Stimulated activated CD4-positive, alpha-beta T cell treated with anti-CD3 and anti-CD28 coated beads, Interleukin-12 subunit alpha, Interleukin-12 subunit beta, amount 100 ng/mL, for 24 hours (primary cell): ENCODE measurements around the gene SCGB3A2.

ENCODE experiments used
- DNase-seq, 2 experiments: peaks; one replicate each; pipeline ENCODE4 v3.0.0-alpha.2; 2020; ENCODE audit warnings: low read depth in 2 of 2

Gene SCGB3A2

GRCh38 chr5:147904110-147904509 is 25.6 kb downstream of the SCGB3A2 start:
- no peak for DNase-seq

DNA sequence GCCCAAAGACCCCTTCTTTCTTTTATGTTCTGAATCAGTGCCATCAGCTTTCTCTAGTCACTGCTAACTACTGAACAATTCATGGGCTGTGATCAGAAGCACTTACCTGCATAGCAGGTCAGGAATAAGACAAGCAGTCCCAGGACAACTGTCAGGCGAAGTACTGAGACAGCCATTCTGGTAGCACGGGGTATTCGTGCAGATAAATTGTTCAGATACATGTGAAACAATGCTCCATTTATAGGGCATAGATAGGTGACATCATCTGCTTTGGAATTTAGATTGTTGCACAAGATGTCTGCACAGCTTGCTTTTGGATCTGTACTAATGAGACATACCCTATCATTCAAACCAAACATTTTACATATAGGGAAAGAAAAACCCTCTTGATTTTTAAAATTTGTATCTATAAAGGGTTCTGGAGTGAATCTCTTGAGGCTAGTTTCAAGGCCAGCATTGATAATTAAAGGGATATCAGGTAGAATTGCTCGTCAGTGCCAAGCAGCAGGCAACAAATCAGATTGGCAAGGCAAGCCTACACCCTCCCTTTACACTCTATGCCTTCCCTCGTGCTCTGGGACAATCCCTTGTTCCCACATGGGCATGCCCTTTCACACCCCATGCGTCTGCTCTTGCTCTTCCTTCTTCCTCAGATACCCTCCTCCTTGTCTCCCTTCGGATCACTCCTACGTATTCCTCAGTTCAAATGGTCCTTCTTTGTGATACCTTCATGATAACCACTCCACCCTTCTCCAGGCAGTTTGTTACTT is 28.0 kb downstream of the SCGB3A2 start, which contains the start of gene C5orf46:
Gene C5orf46, minus strand, starts transcription at position 213 of the 770 bp plus-strand sequence. Its CDS starts 37 bp downstream, at position 176.
- no peak for DNase-seq

DNA sequence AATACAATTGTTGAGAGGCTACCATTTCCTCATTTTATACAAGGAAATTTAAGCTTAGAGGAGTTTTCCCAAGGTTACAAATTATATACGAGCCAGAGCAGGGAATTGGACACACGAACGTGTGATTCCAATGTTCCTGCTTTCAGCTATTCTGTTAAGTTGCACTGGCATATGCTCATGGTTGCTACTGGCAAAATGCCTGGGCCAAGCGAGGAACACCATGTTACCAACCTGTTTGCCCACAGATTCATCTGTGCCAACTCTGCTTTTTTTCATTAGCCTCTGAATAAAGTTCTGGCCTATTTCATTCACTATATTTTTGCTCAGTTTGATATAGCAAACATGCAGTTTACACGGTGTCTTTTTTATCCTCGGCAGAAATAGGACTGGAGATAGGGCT is 32.9 kb downstream of the SCGB3A2 start:
- DNase-seq: no peak

GRCh38 chr5:147912011-147912410 is 33.5 kb downstream of the SCGB3A2 start:
- no peak for DNase-seq

DNA sequence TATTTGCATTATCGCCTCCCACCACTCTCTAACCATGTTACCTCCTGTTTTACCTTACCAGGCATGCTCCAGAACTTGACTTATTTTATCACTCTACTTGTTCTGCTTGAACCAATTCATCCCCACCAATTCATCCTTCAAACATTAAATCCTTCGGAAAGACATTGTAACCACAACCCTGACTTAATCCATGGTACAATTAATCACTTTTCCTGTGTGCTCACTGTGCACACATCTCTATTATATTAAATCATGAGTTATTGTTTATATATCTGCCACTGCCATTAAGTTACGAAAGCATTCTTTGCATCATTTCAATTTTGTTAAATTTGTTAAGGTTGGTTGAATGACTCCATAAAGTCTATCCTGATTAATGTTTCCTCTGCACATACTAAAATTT is 35.3 kb downstream of the SCGB3A2 start:
- DNase-seq: no peak

DNA sequence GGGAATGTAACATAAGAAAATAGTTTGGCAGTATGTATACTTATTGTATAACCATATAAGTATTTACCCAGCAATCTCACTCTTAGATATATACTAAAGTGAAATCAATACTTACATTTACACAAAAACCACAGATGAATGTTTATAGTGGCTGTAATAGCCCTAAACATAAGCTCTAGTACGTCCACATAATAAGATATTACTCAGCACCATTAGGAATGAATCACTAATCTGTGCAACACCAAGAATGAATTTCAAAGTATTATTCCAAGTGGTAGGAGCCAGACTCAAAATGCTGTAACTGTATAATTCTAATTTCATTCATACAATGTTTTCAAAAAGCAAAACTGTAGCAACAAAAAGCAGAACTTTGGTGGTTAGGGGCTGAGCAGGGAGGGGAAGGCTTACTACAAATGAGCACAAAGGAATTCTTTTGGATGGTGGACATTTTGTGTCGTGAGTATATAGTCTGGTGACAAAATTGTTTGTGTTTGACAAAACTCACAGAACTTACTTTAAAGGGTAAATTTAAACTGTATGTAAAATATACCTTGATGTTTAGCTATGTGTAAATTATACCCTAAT is 39.7 kb downstream of the SCGB3A2 start:
- DNase-seq: no peak

- DNase-seq: no peak
Observed at GRCh38 chr5:147918899-147919298, 40.4 kb downstream of the SCGB3A2 start.

GRCh38 chr5:147920420-147921030 is 42.0 kb downstream of the SCGB3A2 start:
- no peak for DNase-seq

DNA sequence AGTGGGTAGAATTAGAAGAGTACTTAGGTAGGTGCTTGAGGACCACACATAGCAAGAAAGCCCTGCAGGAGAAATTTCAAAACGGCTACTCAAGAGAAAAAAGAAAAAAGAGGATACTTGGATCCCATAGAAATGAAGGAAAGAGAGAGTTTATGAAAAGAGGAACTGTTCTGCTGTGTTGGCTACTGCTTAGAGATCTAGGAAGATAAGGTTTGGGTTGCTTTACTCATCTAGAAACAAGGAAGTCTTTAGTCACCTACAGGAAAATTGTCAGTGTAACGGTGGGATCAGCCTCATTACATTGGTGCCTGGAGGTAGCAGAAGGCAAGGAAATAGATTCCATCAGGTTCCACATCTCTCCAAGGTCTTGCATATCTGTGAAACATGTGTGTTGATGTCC is 42.6 kb downstream of the SCGB3A2 start:
- no peak for DNase-seq

GRCh38 chr5:147925020-147925419 is 46.5 kb downstream of the SCGB3A2 start:
- no peak for DNase-seq

DNA sequence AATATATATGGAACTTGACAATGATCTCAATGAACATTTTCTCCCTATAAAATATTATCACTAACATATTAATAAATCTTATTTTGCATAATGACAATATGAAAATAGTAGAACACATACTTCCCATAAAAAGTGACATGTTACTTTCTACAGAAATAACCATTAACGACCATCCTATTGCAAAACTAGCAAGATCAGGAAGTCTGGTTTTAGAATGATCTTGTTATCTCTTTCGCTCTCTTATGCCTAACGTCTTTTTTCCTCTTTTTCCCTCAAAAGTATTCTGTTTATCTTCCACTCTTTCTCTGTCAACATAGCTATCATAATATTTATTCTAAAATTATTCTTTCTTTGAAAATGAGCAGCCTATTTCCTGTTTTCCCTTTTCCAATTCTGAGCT is 49.4 kb downstream of the SCGB3A2 start:
- DNase-seq: no peak

DNA sequence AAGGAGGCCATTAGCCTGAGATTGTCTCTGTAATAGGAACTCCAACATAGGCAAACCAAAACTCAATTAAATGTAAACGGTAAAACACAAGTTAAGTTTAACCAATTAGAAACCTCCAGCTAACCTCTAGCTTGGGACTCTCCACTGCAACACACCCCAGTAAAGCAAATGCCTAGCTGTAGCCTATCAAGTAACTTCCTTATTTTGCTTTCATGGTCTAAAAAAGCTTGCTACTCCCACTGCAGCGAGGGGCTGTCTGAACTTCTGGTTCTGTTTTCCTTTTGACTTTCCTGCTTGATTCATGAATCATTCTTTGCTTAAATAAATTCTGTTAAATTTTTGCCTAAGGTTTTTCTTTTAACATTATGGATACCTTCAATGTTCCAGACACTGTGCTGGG is 52.3 kb downstream of the SCGB3A2 start:
- no peak for DNase-seq
